ENCODE data around the gene GINM1.

- TF ChIP-seq CTCF (IDR thresholded peaks at IDR 0.05) (no peak), POLR2A (IDR thresholded peaks at IDR 0.05) (no peak)
Measured at GRCh38 chr6:149593408-149593807, 27.2 kb downstream of the GINM1 start.

Measured in testis (tissue), 2 donors.